NCI-H1092 (cell line): ENCODE measurements around the gene CNTRL.
"Not testable (repeated sequence)": the region's sequence is repeated elsewhere in the genome, so short reads cannot be mapped to it uniquely, and the experiment has no call there.

ENCODE experiments used
- DNase-seq: peaks from one replicate; lab custom pipeline; 2025; lab: John Stamatoyannopoulos, UW

CNTRL gene

GRCh38 chr9:121129384-121129783 is 54.6 kb downstream of the CNTRL start:
- not testable (repeated sequence) for DNase-seq

- no peak for DNase-seq
Observed at GRCh38 chr9:121133104-121133816, 58.5 kb downstream of the CNTRL start.

- no peak for DNase-seq
Observed at GRCh38 chr9:121135642-121136041, 60.9 kb downstream of the CNTRL start.

GRCh38 chr9:121138561-121138960 is 63.8 kb downstream of the CNTRL start:
- DNase-seq: no peak

GRCh38 chr9:121138973-121139372 is 64.2 kb downstream of the CNTRL start:
- DNase-seq: no peak

GRCh38 chr9:121140162-121140561 is 65.4 kb downstream of the CNTRL start:
- no peak for DNase-seq

- no peak for DNase-seq
Observed at GRCh38 chr9:121141306-121141705, 66.6 kb downstream of the CNTRL start.

GRCh38 chr9:121141706-121142105 is 67.0 kb downstream of the CNTRL start:
- no peak for DNase-seq

- no peak for DNase-seq
Observed at GRCh38 chr9:121143771-121144170, 69.0 kb downstream of the CNTRL start.

- DNase-seq: no peak
Observed at GRCh38 chr9:121144482-121144881, 69.7 kb downstream of the CNTRL start.

- no peak for DNase-seq
Observed at GRCh38 chr9:121150188-121150587, 75.4 kb downstream of the CNTRL start.

GRCh38 chr9:121153642-121154041 is 78.9 kb downstream of the CNTRL start:
- no peak for DNase-seq

- no peak for DNase-seq
Observed at GRCh38 chr9:121154782-121155181, 80.0 kb downstream of the CNTRL start.

- DNase-seq: no peak
Observed at GRCh38 chr9:121156263-121156731, 81.5 kb downstream of the CNTRL start.

GRCh38 chr9:121157939-121158338 is 83.2 kb downstream of the CNTRL start:
- no peak for DNase-seq

GRCh38 chr9:121160025-121160424 is 85.3 kb downstream of the CNTRL start:
- no peak for DNase-seq

GRCh38 chr9:121168052-121168451 is 93.3 kb downstream of the CNTRL start:
- no peak for DNase-seq

GRCh38 chr9:121169094-121169601 is 94.4 kb downstream of the CNTRL start:
- DNase-seq: no peak

GRCh38 chr9:121171236-121171635 is 96.5 kb downstream of the CNTRL start:
- no peak for DNase-seq

GRCh38 chr9:121172726-121173487 is 98.2 kb downstream of the CNTRL start:
- DNase-seq: no peak

- DNase-seq: no peak
Observed at GRCh38 chr9:121173501-121173900, 98.7 kb downstream of the CNTRL start.

GRCh38 chr9:121178676-121179372 is 104.1 kb downstream of the CNTRL start:
- DNase-seq: no peak

- DNase-seq: not testable (repeated sequence)
Observed at GRCh38 chr9:121179373-121179721, 104.6 kb downstream of the CNTRL start.
